ENCODE data around the gene ADGRF5.

The ADGRF5 gene

DNA sequence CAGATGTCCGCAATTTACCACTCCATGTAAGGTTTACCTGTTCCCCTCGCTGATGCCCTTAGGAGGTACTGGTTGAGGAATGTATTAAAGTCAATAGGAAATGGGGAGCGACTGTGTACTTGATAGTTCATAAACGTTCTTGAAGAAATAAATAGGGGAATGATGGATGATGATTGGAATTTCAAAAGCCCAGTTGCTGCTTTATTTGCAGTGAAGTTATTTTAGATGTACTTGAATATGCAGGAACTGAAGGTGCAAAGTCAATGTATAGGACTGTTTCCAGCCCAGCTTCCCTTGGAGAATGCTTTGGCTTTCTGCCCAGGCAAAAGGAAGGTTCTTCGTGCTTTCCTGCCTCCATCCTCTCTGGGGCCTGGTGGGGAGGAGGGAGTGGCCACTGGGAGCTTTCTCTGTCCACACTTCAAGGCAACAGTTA is 19.8 kb downstream of the ADGRF5 start:
- Histone ChIP-seq H3F3A (ENCODE audit: low read depth) (no peaks in the 10 kb centered on the region), H4K20me1 (ENCODE audit: insufficient read depth, low read length, poor library complexity, severe bottlenecking) (no peaks in the 10 kb centered on the region), H3K79me2 (ENCODE audit: insufficient read depth, low read length) (no peaks in the 10 kb centered on the region), H3K36me3 (ENCODE audit: insufficient read depth, low read length) (no peaks in the 10 kb centered on the region), H3K27me3 (ENCODE audit: insufficient read depth, low read length, poor library complexity, severe bottlenecking) (no peaks in the 10 kb centered on the region), H3K9me3 (ENCODE audit: insufficient read depth, low read depth, low read length) (no peaks in the 10 kb centered on the region), H3K9me2 (replicated peaks; ENCODE audit: low read depth, low read length) (no peaks in the 10 kb centered on the region; the same call in 1 of the 2 replicates), H3K9ac (ENCODE audit: low read depth, low read length, poor library complexity, severe bottlenecking) (no peak overlapping the region), H3K4me2 (ENCODE audit: low read depth, low read length, poor library complexity, severe bottlenecking) (no peak overlapping the region), H3K4me1 (ENCODE audit: insufficient read depth, low read length, poor library complexity, severe bottlenecking) (no peaks in the 10 kb centered on the region), H2AFZ (ENCODE audit: low read length) (no peak overlapping the region), H3K4me3 (ENCODE audit: low read length, poor library complexity, severe bottlenecking) (no peak overlapping the region)
- TF ChIP-seq EZH2phosphoT487 (IDR thresholded peaks at IDR 0.05; ENCODE audit: borderline replicate concordance): no peak
- no peak for TF ChIP-seq CTCF (conservative IDR thresholded peaks at IDR 0.05; ENCODE audit: low read length)

GRCh38 chr6:46900266-46900665 is 21.5 kb downstream of the ADGRF5 start:
- TF ChIP-seq EZH2phosphoT487 (IDR thresholded peaks at IDR 0.05; ENCODE audit: borderline replicate concordance) (no peak), CTCF (conservative IDR thresholded peaks at IDR 0.05; ENCODE audit: low read length) (no peak)
- H3K36me3 ChIP-seq (ENCODE audit: insufficient read depth, low read length): no peaks in the 10 kb centered on the region
- no peak overlapping the region for H3K9ac ChIP-seq (ENCODE audit: low read depth, low read length, poor library complexity, severe bottlenecking)
- H2AFZ ChIP-seq (ENCODE audit: low read length): no peak overlapping the region
- no peak overlapping the region for H3K4me3 ChIP-seq (ENCODE audit: low read length, poor library complexity, severe bottlenecking)
- no peaks in the 10 kb centered on the region for H3K4me1 ChIP-seq (ENCODE audit: insufficient read depth, low read length, poor library complexity, severe bottlenecking)
- no peaks in the 10 kb centered on the region for H3K27me3 ChIP-seq (ENCODE audit: insufficient read depth, low read length, poor library complexity, severe bottlenecking)
- H4K20me1 ChIP-seq (ENCODE audit: insufficient read depth, low read length, poor library complexity, severe bottlenecking): no peaks in the 10 kb centered on the region
- H3K9me2 ChIP-seq (replicated peaks; ENCODE audit: low read depth, low read length): no peaks in the 10 kb centered on the region
- no peak overlapping the region for H3K4me2 ChIP-seq (ENCODE audit: low read depth, low read length, poor library complexity, severe bottlenecking)
- no peaks in the 10 kb centered on the region for H3F3A ChIP-seq (ENCODE audit: low read depth)
- no peaks in the 10 kb centered on the region for H3K79me2 ChIP-seq (ENCODE audit: insufficient read depth, low read length)
- no peaks in the 10 kb centered on the region for H3K9me3 ChIP-seq (ENCODE audit: insufficient read depth, low read depth, low read length)

DNA sequence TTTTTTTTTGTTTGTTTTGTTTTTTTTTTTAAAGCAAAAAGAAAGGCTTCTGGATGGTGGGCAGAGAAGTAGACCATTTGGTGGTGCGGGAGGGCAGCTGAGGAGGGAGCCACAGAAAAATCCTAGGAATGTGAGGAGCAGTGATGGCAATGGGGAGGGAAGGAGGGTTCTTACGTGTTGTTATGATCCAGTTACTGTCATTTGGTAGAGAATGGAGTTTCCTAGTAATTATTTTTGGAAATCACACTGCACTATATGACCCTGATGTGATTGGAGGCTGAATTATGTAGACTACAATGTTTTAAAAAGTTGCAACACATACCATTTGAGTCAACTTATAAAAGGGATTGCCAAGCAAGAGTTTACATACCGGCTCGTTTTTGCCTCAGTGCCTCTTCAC is 22.1 kb downstream of the ADGRF5 start:
- Histone ChIP-seq H3K4me3 (ENCODE audit: low read length, poor library complexity, severe bottlenecking) (no peak overlapping the region), H3K27me3 (ENCODE audit: insufficient read depth, low read length, poor library complexity, severe bottlenecking) (no peaks in the 10 kb centered on the region), H3K36me3 (ENCODE audit: insufficient read depth, low read length) (no peaks in the 10 kb centered on the region), H2AFZ (ENCODE audit: low read length) (no peak overlapping the region), H3K4me2 (ENCODE audit: low read depth, low read length, poor library complexity, severe bottlenecking) (no peak overlapping the region), H3F3A (ENCODE audit: low read depth) (no peaks in the 10 kb centered on the region), H3K4me1 (ENCODE audit: insufficient read depth, low read length, poor library complexity, severe bottlenecking) (no peaks in the 10 kb centered on the region), H3K9me2 (replicated peaks; ENCODE audit: low read depth, low read length) (no peaks in the 10 kb centered on the region), H3K9ac (ENCODE audit: low read depth, low read length, poor library complexity, severe bottlenecking) (no peak overlapping the region), H3K9me3 (ENCODE audit: insufficient read depth, low read depth, low read length) (no peaks in the 10 kb centered on the region), H3K79me2 (ENCODE audit: insufficient read depth, low read length) (no peaks in the 10 kb centered on the region), H4K20me1 (ENCODE audit: insufficient read depth, low read length, poor library complexity, severe bottlenecking) (no peaks in the 10 kb centered on the region)
- TF ChIP-seq EZH2phosphoT487 (IDR thresholded peaks at IDR 0.05; ENCODE audit: borderline replicate concordance) (no peak), CTCF (conservative IDR thresholded peaks at IDR 0.05; ENCODE audit: low read length) (no peak)

Data from Loucy (cell line).